ENCODE data around the gene PRKN. TPM values are rescaled to one million over a fixed set of nuclear protein-coding genes. Genes with fewer than 3 reads are reported as not detected.

Gene PRKN
- total RNA-seq, 1 experiment from 2014 or later, result 2.0 TPM

- peaks cover 17 to 27% of the 10 kb centered on the region in 2 experiments for H3K9me3 Mint-ChIP-seq
- no CpG with 5 or more reads among the region's 7 CpGs for WGBS (ENCODE audit: extremely low coverage, insufficient read length, low lambda C conversion rate)
- no peak overlapping the region for H2AFZ ChIP-seq (ENCODE audit: low read length)
These were observed 159.3 kb downstream of the PRKN start for GRCh38 chr6:162568266-162568665.

More at GRCh38 chr6:162568266-162568665, 159.3 kb downstream of the PRKN start:
- DNase-seq, result no peak
- Histone ChIP-seq H3K4ac (ENCODE audit: low read depth, low read length) (no peak overlapping the region), H2BK12ac (ENCODE audit: insufficient read length, low read depth, low read length) (no peak overlapping the region), H3K56ac (ENCODE audit: insufficient read length, low read depth, low read length) (no peak overlapping the region), H2BK120ac (ENCODE audit: low read depth, low read length, poor library complexity, severe bottlenecking) (no peak overlapping the region), H2BK20ac (ENCODE audit: low read depth, low read length, poor library complexity, severe bottlenecking) (no peak overlapping the region), H3K79me1 (ENCODE audit: insufficient read depth, low read depth, low read length, poor library complexity, severe bottlenecking) (no peaks in the 10 kb centered on the region), H3T11ph (ENCODE audit: low read length) (no peak overlapping the region), H4K91ac (ENCODE audit: insufficient read length, low read depth, low read length) (no peak overlapping the region), H3K18ac (ENCODE audit: insufficient read length, low read depth, low read length) (no peak overlapping the region), H3K27ac (ENCODE audit: insufficient read length, low read depth, low read length) (no peak overlapping the region), H3K4me2 (ENCODE audit: insufficient read depth, insufficient read length, low read length) (no peak overlapping the region), H3K27me3 (ENCODE audit: insufficient read depth, low read length) (no peaks in the 10 kb centered on the region), H3K23ac (ENCODE audit: insufficient read length, low read depth, low read length) (no peak overlapping the region), H3K23me2 (ENCODE audit: insufficient read length, low read depth, low read length, poor library complexity, severe bottlenecking) (no peaks in the 10 kb centered on the region), H3K9me3 (ENCODE audit: control insufficient read depth, low read depth, low read length) (no peaks in the 10 kb centered on the region), H4K8ac (replicated peaks; ENCODE audit: insufficient read length, low read depth, low read length) (no peak overlapping the region), H3K9ac (ENCODE audit: extremely low read depth, insufficient read length, low read length) (no peak overlapping the region), H2BK5ac (ENCODE audit: insufficient read length, low read length) (no peak overlapping the region), H3K14ac (ENCODE audit: insufficient read depth, low read length) (no peak overlapping the region), H2AK5ac (ENCODE audit: insufficient read length, low read length) (no peak overlapping the region), H3K4me1 (ENCODE audit: insufficient read depth, low read length) (no peaks in the 10 kb centered on the region), H3K79me2 (ENCODE audit: insufficient read depth, low read length) (no peaks in the 10 kb centered on the region), H4K5ac (ENCODE audit: insufficient read length, low read depth, low read length) (no peak overlapping the region), H2BK15ac (ENCODE audit: low read depth, low read length) (no peak overlapping the region), H4K20me1 (ENCODE audit: control insufficient read depth, insufficient read depth, insufficient read length) (no peaks in the 10 kb centered on the region)
- H3K36me3 Mint-ChIP-seq (ENCODE audit: insufficient read depth in 1 of 3, low read depth in 3 of 3), result peaks cover 10 to 19% (median 11%) of the 10 kb centered on the region in 3 experiments; a peak in 5 of 7 replicates
- TF ChIP-seq CTCF (conservative IDR thresholded peaks at IDR 0.05), result no peak
- H3K27ac Mint-ChIP-seq, result no peak overlapping the region
- H3K4me1 Mint-ChIP-seq, result peaks cover 6 to 9% of the 10 kb centered on the region in 2 experiments
- H3K27me3 Mint-ChIP-seq (ENCODE audit: low read depth), result peaks cover 1% of the 10 kb centered on the region; the same call in 1 of the 2 replicates
- no peak overlapping the region for H3K4me3 Mint-ChIP-seq
